ENCODE measurements around the gene PIP4K2C.

The PIP4K2C gene

GRCh38 chr12:57603815-57604453 lies 12.9 kb downstream of the PIP4K2C start:
- TF ChIP-seq FOXM1 (IDR thresholded peaks at IDR 0.05; ENCODE audit: borderline replicate concordance) (no peak), BHLHE40 (IDR thresholded peaks at IDR 0.05; ENCODE audit: borderline replicate concordance) (no peak), FOXK2 (IDR thresholded peaks at IDR 0.05) (no peak), SP1 (IDR thresholded peaks at IDR 0.05) (no peak), ELF4 (IDR thresholded peaks at IDR 0.05) (no peak)
- CTCF ChIA-PET: no interaction called here
- DNase-seq (ENCODE audit: extremely low spot score): no peak
- POLR2A ChIA-PET: interaction anchor here (0.8 kb wide), 1 partner anchor 19 kb away, joined by 3 read pairs; no protein-coding TSS in a partner anchor

DNA sequence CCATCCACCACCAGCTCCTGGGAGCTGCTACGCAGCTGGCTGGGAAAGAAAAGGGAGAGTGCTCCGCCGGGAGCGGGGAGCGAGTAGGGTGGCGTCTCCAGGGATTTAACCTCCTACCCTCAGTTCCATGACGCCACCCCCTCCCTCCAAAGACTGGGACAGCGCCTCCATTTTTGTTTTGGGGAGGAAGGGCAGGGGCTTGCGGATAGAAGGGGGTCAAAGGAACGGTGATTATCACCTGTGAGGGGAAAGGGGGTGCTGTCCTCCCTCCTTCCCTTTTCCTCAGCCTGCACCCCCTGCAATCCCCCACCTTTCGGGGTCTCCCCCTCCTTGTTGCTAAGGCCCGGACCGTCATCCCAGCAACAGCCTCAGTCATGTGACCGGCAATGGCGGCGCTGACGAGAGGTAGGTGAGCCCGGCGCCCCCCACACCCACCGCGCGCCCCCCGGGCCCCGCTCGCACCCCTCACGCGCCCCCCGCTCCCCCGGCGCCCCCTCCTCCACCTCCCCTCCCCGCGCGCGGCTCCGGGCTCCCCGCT lies 13.5 kb downstream of the PIP4K2C start, which contains the start of gene DTX3:
Gene DTX3 (plus strand): TSS at position 371 of the 538 bp plus-strand sequence. CDS start 1,694 bp downstream, outside the sequence.
- no peak for DNase-seq (ENCODE audit: extremely low spot score)
- POLR2A ChIA-PET: interaction anchor here (0.8 kb wide), 1 partner anchor 18 kb away, joined by 3 read pairs; no protein-coding TSS in a partner anchor

GRCh38 chr12:57604992-57605810 lies 14.2 kb downstream of the PIP4K2C start:
- TF ChIP-seq CTBP1 (IDR thresholded peaks at IDR 0.05; ENCODE audit: borderline replicate concordance) (no peak), LEF1 (IDR thresholded peaks at IDR 0.05; ENCODE audit: borderline replicate concordance) (no peak), ARNT (IDR thresholded peaks at IDR 0.05) (no peak), L3MBTL2 (conservative IDR thresholded peaks at IDR 0.05) (no peak)
- no peak for DNase-seq (ENCODE audit: extremely low spot score)
- ChIA-PET POLR2A (no interaction called here), CTCF (no interaction called here)

More for the DNA sequence above, 13.5 kb downstream of the PIP4K2C start, which contains the start of gene DTX3:
- CTCF ChIA-PET: no interaction called here
- TF ChIP-seq SP1 (IDR thresholded peaks at IDR 0.05) (no peak), NFRKB (IDR thresholded peaks at IDR 0.05) (no peak), TARDBP (IDR thresholded peaks at IDR 0.05) (no peak), L3MBTL2 (conservative IDR thresholded peaks at IDR 0.05) (no peak), FOXA1 (IDR thresholded peaks at IDR 0.05) (no peak)

DNA sequence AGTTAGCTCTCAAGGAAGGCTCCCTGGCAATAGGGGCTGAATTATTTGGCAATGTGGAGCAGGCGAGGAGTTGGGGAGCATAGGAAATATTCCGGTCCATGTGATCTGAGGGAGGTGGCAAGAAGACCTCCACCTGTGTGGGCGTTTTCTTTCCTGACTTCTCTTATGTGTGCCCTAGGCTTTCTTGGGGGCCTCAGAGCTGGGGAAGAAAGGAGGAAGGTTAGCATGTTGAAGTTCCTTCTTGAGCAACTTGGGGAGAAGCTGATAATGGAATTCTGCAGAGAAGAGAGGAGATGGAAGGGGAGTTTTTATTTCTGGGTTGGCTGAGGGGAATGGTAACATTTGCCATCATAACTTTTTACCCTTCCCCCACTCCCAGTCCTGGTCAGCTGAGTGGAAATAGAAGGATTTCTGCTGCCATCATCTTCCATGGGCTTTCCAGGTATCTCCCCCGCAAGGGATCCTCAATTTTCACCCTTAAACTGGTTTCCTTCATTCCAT lies 14.9 kb downstream of the PIP4K2C start:
- no peak for DNase-seq (ENCODE audit: extremely low spot score)

DNA sequence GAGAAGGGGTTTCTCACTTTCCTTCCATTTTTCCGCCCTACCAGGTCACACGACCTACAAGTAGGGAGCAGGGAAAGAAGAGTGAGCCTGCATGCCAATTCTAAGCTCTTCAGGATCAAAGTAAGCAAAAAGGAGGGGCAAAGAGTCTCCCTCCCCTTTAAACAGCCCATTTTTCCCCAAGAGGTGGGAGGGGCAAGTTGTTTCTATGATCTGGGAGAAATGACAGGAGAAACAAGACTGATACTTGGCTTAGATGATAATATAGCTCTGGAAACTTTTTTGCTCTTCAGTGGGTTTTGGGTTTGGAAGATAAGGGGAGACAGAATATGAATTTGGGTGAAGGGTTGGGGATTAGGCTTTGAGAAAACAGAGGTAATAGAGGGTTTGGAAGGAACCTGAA lies 15.4 kb downstream of the PIP4K2C start:
- no peak for DNase-seq (ENCODE audit: extremely low spot score)
- TF ChIP-seq FOXA1 (IDR thresholded peaks at IDR 0.05) (no peak), NFRKB (IDR thresholded peaks at IDR 0.05) (no peak), SP1 (IDR thresholded peaks at IDR 0.05) (no peak), TARDBP (IDR thresholded peaks at IDR 0.05) (no peak), FOXM1 (IDR thresholded peaks at IDR 0.05; ENCODE audit: borderline replicate concordance) (no peak), LEF1 (IDR thresholded peaks at IDR 0.05; ENCODE audit: borderline replicate concordance) (no peak), HDGF (IDR thresholded peaks at IDR 0.05; ENCODE audit: borderline replicate concordance) (no peak), FOXK2 (IDR thresholded peaks at IDR 0.05) (no peak), ELF4 (IDR thresholded peaks at IDR 0.05) (no peak), SUZ12 (IDR thresholded peaks at IDR 0.05) (no peak), ARNT (IDR thresholded peaks at IDR 0.05) (no peak), BHLHE40 (IDR thresholded peaks at IDR 0.05; ENCODE audit: borderline replicate concordance) (no peak), L3MBTL2 (conservative IDR thresholded peaks at IDR 0.05) (no peak), ZNF384 (IDR thresholded peaks at IDR 0.05) (no peak), CTBP1 (IDR thresholded peaks at IDR 0.05; ENCODE audit: borderline replicate concordance) (no peak)
- TF ChIP-seq, protein P1, sequence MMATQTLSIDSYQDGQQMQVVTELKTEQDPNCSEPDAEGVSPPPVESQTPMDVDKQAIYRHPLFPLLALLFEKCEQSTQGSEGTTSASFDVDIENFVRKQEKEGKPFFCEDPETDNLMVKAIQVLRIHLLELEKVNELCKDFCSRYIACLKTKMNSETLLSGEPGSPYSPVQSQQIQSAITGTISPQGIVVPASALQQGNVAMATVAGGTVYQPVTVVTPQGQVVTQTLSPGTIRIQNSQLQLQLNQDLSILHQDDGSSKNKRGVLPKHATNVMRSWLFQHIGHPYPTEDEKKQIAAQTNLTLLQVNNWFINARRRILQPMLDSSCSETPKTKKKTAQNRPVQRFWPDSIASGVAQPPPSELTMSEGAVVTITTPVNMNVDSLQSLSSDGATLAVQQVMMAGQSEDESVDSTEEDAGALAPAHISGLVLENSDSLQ (IDR thresholded peaks at IDR 0.05): no peak
- POLR2A ChIA-PET: no interaction called here
- CTCF ChIA-PET: no interaction called here

More for the DNA sequence above, 14.9 kb downstream of the PIP4K2C start:
- TF ChIP-seq, protein P1 (IDR thresholded peaks at IDR 0.05): no peak
- TF ChIP-seq ARNT (IDR thresholded peaks at IDR 0.05): no peak
- TF ChIP-seq BHLHE40 (IDR thresholded peaks at IDR 0.05; ENCODE audit: borderline replicate concordance): no peak
- no peak for TF ChIP-seq SUZ12 (IDR thresholded peaks at IDR 0.05)
- no peak for TF ChIP-seq FOXA1 (IDR thresholded peaks at IDR 0.05)
- TF ChIP-seq CTBP1 (IDR thresholded peaks at IDR 0.05; ENCODE audit: borderline replicate concordance): no peak
- no peak for TF ChIP-seq L3MBTL2 (conservative IDR thresholded peaks at IDR 0.05)
- no peak for TF ChIP-seq ZNF384 (IDR thresholded peaks at IDR 0.05)
- no peak for TF ChIP-seq FOXM1 (IDR thresholded peaks at IDR 0.05; ENCODE audit: borderline replicate concordance)
- TF ChIP-seq LEF1 (IDR thresholded peaks at IDR 0.05; ENCODE audit: borderline replicate concordance): no peak
- TF ChIP-seq FOXK2 (IDR thresholded peaks at IDR 0.05): no peak
- TF ChIP-seq NFRKB (IDR thresholded peaks at IDR 0.05): no peak
- TF ChIP-seq SP1 (IDR thresholded peaks at IDR 0.05): no peak
- TF ChIP-seq ELF4 (IDR thresholded peaks at IDR 0.05): no peak
- TF ChIP-seq HDGF (IDR thresholded peaks at IDR 0.05; ENCODE audit: borderline replicate concordance): no peak
- CTCF ChIA-PET: no interaction called here
- POLR2A ChIA-PET: no interaction called here

DNA sequence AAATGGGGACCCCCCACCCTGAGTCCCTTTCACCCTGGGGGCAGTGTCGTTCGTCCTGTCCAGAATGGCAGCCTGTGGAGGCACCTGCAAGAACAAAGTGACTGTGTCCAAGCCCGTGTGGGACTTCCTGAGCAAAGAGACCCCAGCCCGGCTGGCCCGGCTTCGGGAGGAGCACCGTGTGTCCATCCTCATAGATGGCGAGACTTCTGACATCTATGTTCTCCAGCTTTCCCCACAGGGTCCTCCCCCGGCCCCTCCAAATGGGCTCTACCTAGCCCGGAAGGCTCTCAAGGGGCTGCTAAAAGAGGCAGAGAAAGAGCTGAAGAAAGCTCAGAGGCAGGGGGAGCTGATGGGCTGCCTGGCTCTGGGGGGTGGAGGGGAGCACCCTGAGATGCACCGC lies 15.8 kb downstream of the PIP4K2C start:
- POLR2A ChIA-PET: no interaction called here
- TF ChIP-seq FOXK2 (IDR thresholded peaks at IDR 0.05) (no peak), FOXM1 (IDR thresholded peaks at IDR 0.05; ENCODE audit: borderline replicate concordance) (no peak), SUZ12 (IDR thresholded peaks at IDR 0.05) (no peak), BHLHE40 (IDR thresholded peaks at IDR 0.05; ENCODE audit: borderline replicate concordance) (no peak), TARDBP (IDR thresholded peaks at IDR 0.05) (no peak), SP1 (IDR thresholded peaks at IDR 0.05) (no peak), FOXA1 (IDR thresholded peaks at IDR 0.05) (no peak), ELF4 (IDR thresholded peaks at IDR 0.05) (no peak), HDGF (IDR thresholded peaks at IDR 0.05; ENCODE audit: borderline replicate concordance) (no peak), ZNF384 (IDR thresholded peaks at IDR 0.05) (no peak), NFRKB (IDR thresholded peaks at IDR 0.05) (no peak), L3MBTL2 (conservative IDR thresholded peaks at IDR 0.05) (no peak), CTBP1 (IDR thresholded peaks at IDR 0.05; ENCODE audit: borderline replicate concordance) (no peak), LEF1 (IDR thresholded peaks at IDR 0.05; ENCODE audit: borderline replicate concordance) (no peak)
- TF ChIP-seq, protein P1 (IDR thresholded peaks at IDR 0.05): no peak
- CTCF ChIA-PET: interaction anchor here (0.6 to 1.2 kb wide), 2 partner anchors 15 to 226 kb away, joined by 3 read pairs; no protein-coding TSS in a partner anchor

More for the DNA sequence above, 15.8 kb downstream of the PIP4K2C start:
- DNase-seq (ENCODE audit: extremely low spot score): no peak

All from HEK293T (cell line).